ENCODE measurements around the gene PTPN3. TPM values are rescaled to one million over a fixed set of nuclear protein-coding genes. Genes with fewer than 3 reads are reported as not detected.

PTPN3 gene
- total and polyA plus RNA-seq, 2 experiments from 2014 or later = 1.4 to 2.6 TPM

DNA sequence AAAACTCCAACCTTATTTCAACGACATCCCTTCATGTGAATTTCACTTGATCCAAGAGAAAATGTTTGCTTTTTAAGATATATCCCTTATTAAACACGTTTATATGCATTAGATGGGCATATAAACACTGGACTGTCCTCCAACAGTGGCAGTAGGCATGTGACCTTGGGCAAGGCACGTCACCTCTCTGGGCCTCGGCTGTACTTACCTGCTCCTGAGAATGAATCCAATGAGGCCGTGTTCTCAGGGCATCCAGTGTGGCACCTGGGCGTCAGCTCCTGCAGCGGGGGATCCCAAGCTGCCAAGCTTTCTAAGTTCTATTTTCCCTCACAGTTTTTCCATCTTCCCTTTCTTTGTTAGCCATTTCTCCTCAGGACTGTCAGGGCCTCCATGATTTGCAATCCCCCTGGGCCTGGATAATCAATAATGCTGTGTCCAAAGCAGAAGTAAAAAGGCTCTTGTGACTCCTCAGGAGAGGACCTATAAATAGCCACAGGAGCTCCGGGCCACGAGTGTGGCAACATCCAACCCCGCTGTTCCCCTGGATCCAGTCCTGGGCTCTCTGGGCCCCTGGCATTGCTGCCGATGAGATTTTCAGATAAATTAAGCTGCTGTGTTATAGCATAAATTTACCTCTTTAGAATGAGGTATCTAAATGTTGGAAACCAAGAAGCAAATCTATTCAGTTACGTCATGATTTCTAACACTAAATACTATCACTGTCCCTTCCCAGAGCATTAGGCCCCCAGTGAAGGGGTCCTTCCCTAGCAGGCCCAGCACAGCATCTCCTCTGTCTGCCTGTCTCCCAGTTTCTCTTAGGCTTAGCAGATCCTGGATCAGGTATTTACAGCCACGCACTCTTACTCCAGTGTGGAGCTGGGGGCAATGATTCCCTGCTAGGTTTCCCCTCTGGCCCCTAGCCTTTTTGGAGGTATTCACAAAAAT lies 76.8 kb downstream of the PTPN3 start:
- H3K27ac Mint-ChIP-seq = no peak overlapping the region
- no peaks in the 10 kb centered on the region for H3K9me3 Mint-ChIP-seq

GRCh38 chr9:109419531-109419930 lies 78.6 kb downstream of the PTPN3 start:
- Mint-ChIP-seq H3K27ac (no peak overlapping the region), H3K4me3 (no peak overlapping the region), H3K36me3 (ENCODE audit: low read depth) (no peaks in the 10 kb centered on the region), H3K27me3 (ENCODE audit: insufficient read depth, low read depth, poor library complexity) (no peaks in the 10 kb centered on the region), H3K4me1 (peaks cover 22% of the 10 kb centered on the region), H3K9me3 (no peaks in the 10 kb centered on the region)
- Histone ChIP-seq H3K4me2 (no peak overlapping the region), H3K27ac (ENCODE audit: low read depth) (no peak overlapping the region), H3K4me1 (ENCODE audit: insufficient read depth) (peaks cover 7% of the 10 kb centered on the region; the same call in 1 of the 2 replicates), H4K20me1 (replicated peaks; ENCODE audit: insufficient read depth) (no peaks in the 10 kb centered on the region), H3K36me3 (ENCODE audit: insufficient read depth) (no peaks in the 10 kb centered on the region), H3F3A (replicated peaks; ENCODE audit: low read depth) (no peaks in the 10 kb centered on the region), H2AFZ (no peak overlapping the region), H3K9me2 (ENCODE audit: insufficient read depth) (no peaks in the 10 kb centered on the region), H3K27me3 (ENCODE audit: insufficient read depth) (no peaks in the 10 kb centered on the region), H3K4me3 (no peak overlapping the region), H3K79me2 (replicated peaks; ENCODE audit: insufficient read depth) (no peaks in the 10 kb centered on the region)
- DNase-seq (ENCODE audit: low spot score) (no peak), ATAC-seq (no peak)
- TF ChIP-seq ETS1 (IDR thresholded peaks at IDR 0.05) (no peak), EZH2 (IDR thresholded peaks at IDR 0.05; ENCODE audit: low read depth, unreplicated experiment) (no peak), CREB1 (CRISPR knock-in tag; IDR thresholded peaks at IDR 0.05; ENCODE audit: low read depth) (no peak), ZNF331 (CRISPR knock-in tag; IDR thresholded peaks at IDR 0.05; ENCODE audit: low read depth) (no peak), EZH2phosphoT487 (IDR thresholded peaks at IDR 0.05; ENCODE audit: unreplicated experiment) (no peak), JUNB (IDR thresholded peaks at IDR 0.05; ENCODE audit: unreplicated experiment) (no peak)
- TF ChIP-seq, protein P1, sequence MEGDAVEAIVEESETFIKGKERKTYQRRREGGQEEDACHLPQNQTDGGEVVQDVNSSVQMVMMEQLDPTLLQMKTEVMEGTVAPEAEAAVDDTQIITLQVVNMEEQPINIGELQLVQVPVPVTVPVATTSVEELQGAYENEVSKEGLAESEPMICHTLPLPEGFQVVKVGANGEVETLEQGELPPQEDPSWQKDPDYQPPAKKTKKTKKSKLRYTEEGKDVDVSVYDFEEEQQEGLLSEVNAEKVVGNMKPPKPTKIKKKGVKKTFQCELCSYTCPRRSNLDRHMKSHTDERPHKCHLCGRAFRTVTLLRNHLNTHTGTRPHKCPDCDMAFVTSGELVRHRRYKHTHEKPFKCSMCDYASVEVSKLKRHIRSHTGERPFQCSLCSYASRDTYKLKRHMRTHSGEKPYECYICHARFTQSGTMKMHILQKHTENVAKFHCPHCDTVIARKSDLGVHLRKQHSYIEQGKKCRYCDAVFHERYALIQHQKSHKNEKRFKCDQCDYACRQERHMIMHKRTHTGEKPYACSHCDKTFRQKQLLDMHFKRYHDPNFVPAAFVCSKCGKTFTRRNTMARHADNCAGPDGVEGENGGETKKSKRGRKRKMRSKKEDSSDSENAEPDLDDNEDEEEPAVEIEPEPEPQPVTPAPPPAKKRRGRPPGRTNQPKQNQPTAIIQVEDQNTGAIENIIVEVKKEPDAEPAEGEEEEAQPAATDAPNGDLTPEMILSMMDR (conservative IDR thresholded peaks at IDR 0.05; ENCODE audit: low read depth in 2 of 2) = no peak

More for the DNA sequence above, 76.8 kb downstream of the PTPN3 start:
- peaks cover 22% of the 10 kb centered on the region for H3K4me1 Mint-ChIP-seq
- no peak for DNase-seq (ENCODE audit: low spot score)
- Histone ChIP-seq H3K79me2 (replicated peaks; ENCODE audit: insufficient read depth) (no peaks in the 10 kb centered on the region), H4K20me1 (replicated peaks; ENCODE audit: insufficient read depth) (no peaks in the 10 kb centered on the region), H3K36me3 (ENCODE audit: insufficient read depth) (no peaks in the 10 kb centered on the region), H3K4me1 (ENCODE audit: insufficient read depth) (peaks cover 7% of the 10 kb centered on the region; the same call in 1 of the 2 replicates), H3K4me3 (no peak overlapping the region), H3K4me2 (no peak overlapping the region), H2AFZ (no peak overlapping the region), H3K27me3 (ENCODE audit: insufficient read depth) (no peaks in the 10 kb centered on the region), H3K9me2 (ENCODE audit: insufficient read depth) (no peaks in the 10 kb centered on the region), H3F3A (replicated peaks; ENCODE audit: low read depth) (no peaks in the 10 kb centered on the region), H3K27ac (ENCODE audit: low read depth) (no peak overlapping the region)
- H3K36me3 Mint-ChIP-seq (ENCODE audit: low read depth) = no peaks in the 10 kb centered on the region
- no peak for TF ChIP-seq ZNF331 (CRISPR knock-in tag; IDR thresholded peaks at IDR 0.05; ENCODE audit: low read depth)
- TF ChIP-seq, protein P2, sequence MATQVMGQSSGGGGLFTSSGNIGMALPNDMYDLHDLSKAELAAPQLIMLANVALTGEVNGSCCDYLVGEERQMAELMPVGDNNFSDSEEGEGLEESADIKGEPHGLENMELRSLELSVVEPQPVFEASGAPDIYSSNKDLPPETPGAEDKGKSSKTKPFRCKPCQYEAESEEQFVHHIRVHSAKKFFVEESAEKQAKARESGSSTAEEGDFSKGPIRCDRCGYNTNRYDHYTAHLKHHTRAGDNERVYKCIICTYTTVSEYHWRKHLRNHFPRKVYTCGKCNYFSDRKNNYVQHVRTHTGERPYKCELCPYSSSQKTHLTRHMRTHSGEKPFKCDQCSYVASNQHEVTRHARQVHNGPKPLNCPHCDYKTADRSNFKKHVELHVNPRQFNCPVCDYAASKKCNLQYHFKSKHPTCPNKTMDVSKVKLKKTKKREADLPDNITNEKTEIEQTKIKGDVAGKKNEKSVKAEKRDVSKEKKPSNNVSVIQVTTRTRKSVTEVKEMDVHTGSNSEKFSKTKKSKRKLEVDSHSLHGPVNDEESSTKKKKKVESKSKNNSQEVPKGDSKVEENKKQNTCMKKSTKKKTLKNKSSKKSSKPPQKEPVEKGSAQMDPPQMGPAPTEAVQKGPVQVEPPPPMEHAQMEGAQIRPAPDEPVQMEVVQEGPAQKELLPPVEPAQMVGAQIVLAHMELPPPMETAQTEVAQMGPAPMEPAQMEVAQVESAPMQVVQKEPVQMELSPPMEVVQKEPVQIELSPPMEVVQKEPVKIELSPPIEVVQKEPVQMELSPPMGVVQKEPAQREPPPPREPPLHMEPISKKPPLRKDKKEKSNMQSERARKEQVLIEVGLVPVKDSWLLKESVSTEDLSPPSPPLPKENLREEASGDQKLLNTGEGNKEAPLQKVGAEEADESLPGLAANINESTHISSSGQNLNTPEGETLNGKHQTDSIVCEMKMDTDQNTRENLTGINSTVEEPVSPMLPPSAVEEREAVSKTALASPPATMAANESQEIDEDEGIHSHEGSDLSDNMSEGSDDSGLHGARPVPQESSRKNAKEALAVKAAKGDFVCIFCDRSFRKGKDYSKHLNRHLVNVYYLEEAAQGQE (IDR thresholded peaks at IDR 0.05; ENCODE audit: unreplicated experiment) = no peak
- TF ChIP-seq POLR2AphosphoS5 (IDR thresholded peaks at IDR 0.05; ENCODE audit: low read depth) = no peak
- no peaks in the 10 kb centered on the region for H3K27me3 Mint-ChIP-seq (ENCODE audit: insufficient read depth, low read depth, poor library complexity)
- no peak overlapping the region for H3K4me3 Mint-ChIP-seq
- ATAC-seq = no peak
